Neural progenitor cell (in vitro differentiated cells): ENCODE data around the gene YOD1. TPM values are rescaled to one million over a fixed set of nuclear protein-coding genes. Genes with fewer than 3 reads are reported as not detected.

Experiments used
- DNase-seq: peaks from one replicate; pipeline ENCODE4 v3.0.0-alpha.2; 2016; ENCODE audit warnings: low spot score
- H2AFZ ChIP-seq: fragments of 200-600 bp; sonication (generic); replicated peaks from 2 replicates; pipeline ENCODE4 v1.6.1; 2016; ENCODE audit warnings: antibody characterized with exemption
- H3F3A ChIP-seq: fragments of 200-600 bp; sonication (generic); 2 replicates; pipeline ENCODE4 v1.6.1; 2016; ENCODE audit warnings: antibody characterized with exemption, low read depth
- H3K27ac ChIP-seq: fragments of 200-600 bp; sonication (generic); 2 replicates; pipeline ENCODE4 v1.5.1; 2016; ENCODE audit warnings: mild to moderate bottlenecking
- H3K27me3 ChIP-seq: fragments of 200-600 bp; sonication (generic); 2 replicates; pipeline ENCODE4 v1.6.1; 2016; ENCODE audit warnings: mild to moderate bottlenecking, moderate library complexity
- H3K36me3 ChIP-seq: fragments of 200-600 bp; sonication (generic); 2 replicates; pipeline ENCODE4 v1.5.1; 2016
- H3K4me1 ChIP-seq: fragments of 200-600 bp; sonication (generic); 2 replicates; pipeline ENCODE4 v1.6.1; 2016; ENCODE audit warnings: mixed run types
- H3K4me2 ChIP-seq: fragments of 200-600 bp; sonication (generic); 2 replicates; pipeline ENCODE4 v1.6.1; 2016
- H3K4me3 ChIP-seq: fragments of 200-600 bp; sonication (generic); 2 replicates; pipeline ENCODE4 v1.5.1; 2016
- H3K79me2 ChIP-seq: fragments of 200-600 bp; sonication (generic); 2 replicates; pipeline ENCODE4 v1.6.1; 2016; ENCODE audit warnings: low read depth
- H3K9ac ChIP-seq: fragments of 200-600 bp; sonication (generic); 2 replicates; pipeline ENCODE4 v1.6.1; 2016
- H3K9me3 ChIP-seq: fragments of 200-600 bp; sonication (generic); 2 replicates; pipeline ENCODE4 v1.5.1; 2016; ENCODE audit warnings: low read depth
- H4K20me1 ChIP-seq: fragments of 200-600 bp; sonication (generic); 2 replicates; pipeline ENCODE4 v1.6.1; 2016; ENCODE audit warnings: low read depth
- H3K27ac Mint-ChIP-seq: 3 replicates; pipeline ENCODE4 v1.8.0; 2021; ENCODE audit warnings: mixed read lengths
- H3K27me3 Mint-ChIP-seq: 2 replicates; pipeline ENCODE4 v1.8.0; 2022; ENCODE audit warnings: low read depth, mild to moderate bottlenecking, inconsistent platforms, moderate library complexity, mixed read lengths; ENCODE audit not compliant: insufficient read depth
- H3K36me3 Mint-ChIP-seq: 3 replicates; pipeline ENCODE4 v1.8.0; 2021; ENCODE audit warnings: mixed read lengths
- H3K4me1 Mint-ChIP-seq: 3 replicates; pipeline ENCODE4 v1.8.0; 2021; ENCODE audit warnings: mixed read lengths
- H3K4me3 Mint-ChIP-seq: 3 replicates; pipeline ENCODE4 v1.8.0; 2021; ENCODE audit warnings: mild to moderate bottlenecking, moderate library complexity, mixed read lengths
- H3K9me3 Mint-ChIP-seq: 3 replicates; pipeline ENCODE4 v1.8.0; 2020; ENCODE audit warnings: mixed read lengths
- EZH2 ChIP-seq: fragments of 200-600 bp; sonication (generic); IDR thresholded peaks from 2 replicates; pipeline ENCODE4 v1.6.1; 2017; ENCODE audit warnings: antibody characterized with exemption, mild to moderate bottlenecking, moderate library complexity
- EZH2phosphoT487 ChIP-seq: fragments of 200-600 bp; sonication (generic); IDR thresholded peaks from 2 replicates; pipeline ENCODE4 v1.6.1; 2017; ENCODE audit warnings: antibody characterized with exemption
- total RNA-seq: library from RNA; depleted of rRNA; stranded (reverse); fragments of >200 nt; gene quantifications from 2 replicates; pipeline ENCODE4 v1.2.3, GENCODE V29; 2015; ENCODE audit warnings: low replicate concordance
- TF ChIP-seq, protein P1 (sequence below): fragments of 200-600 bp; sonication (generic); IDR thresholded peaks from 2 replicates; pipeline ENCODE4 v1.5.1; 2017; ENCODE audit warnings: antibody characterized with exemption, mild to moderate bottlenecking

The YOD1 gene
- total RNA-seq, 1 donor from 2014 or later: 27.0 TPM

- no peak overlapping the region for H3K4me3 Mint-ChIP-seq
- no peaks in the 10 kb centered on the region for H4K20me1 ChIP-seq
- H3K4me2 ChIP-seq: no peak overlapping the region
- TF ChIP-seq, protein P1, sequence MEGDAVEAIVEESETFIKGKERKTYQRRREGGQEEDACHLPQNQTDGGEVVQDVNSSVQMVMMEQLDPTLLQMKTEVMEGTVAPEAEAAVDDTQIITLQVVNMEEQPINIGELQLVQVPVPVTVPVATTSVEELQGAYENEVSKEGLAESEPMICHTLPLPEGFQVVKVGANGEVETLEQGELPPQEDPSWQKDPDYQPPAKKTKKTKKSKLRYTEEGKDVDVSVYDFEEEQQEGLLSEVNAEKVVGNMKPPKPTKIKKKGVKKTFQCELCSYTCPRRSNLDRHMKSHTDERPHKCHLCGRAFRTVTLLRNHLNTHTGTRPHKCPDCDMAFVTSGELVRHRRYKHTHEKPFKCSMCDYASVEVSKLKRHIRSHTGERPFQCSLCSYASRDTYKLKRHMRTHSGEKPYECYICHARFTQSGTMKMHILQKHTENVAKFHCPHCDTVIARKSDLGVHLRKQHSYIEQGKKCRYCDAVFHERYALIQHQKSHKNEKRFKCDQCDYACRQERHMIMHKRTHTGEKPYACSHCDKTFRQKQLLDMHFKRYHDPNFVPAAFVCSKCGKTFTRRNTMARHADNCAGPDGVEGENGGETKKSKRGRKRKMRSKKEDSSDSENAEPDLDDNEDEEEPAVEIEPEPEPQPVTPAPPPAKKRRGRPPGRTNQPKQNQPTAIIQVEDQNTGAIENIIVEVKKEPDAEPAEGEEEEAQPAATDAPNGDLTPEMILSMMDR: no peak
- TF ChIP-seq EZH2 (no peak), EZH2phosphoT487 (no peak)
- H3K27me3 Mint-ChIP-seq: peaks cover 6% of the 10 kb centered on the region
- DNase-seq: no peak
- H3K36me3 Mint-ChIP-seq: no peaks in the 10 kb centered on the region
- no peaks in the 10 kb centered on the region for H3K79me2 ChIP-seq
- no peak overlapping the region for H2AFZ ChIP-seq
- no peak overlapping the region for H3K27ac ChIP-seq
- H3K9ac ChIP-seq: no peak overlapping the region
- peaks cover 5% of the 10 kb centered on the region for H3K4me1 Mint-ChIP-seq
- peaks cover 6% of the 10 kb centered on the region for H3K27me3 ChIP-seq
- H3K4me3 ChIP-seq: no peak overlapping the region
- peaks cover 18% of the 10 kb centered on the region for H3K4me1 ChIP-seq
- H3K27ac Mint-ChIP-seq: no peak overlapping the region
- no peaks in the 10 kb centered on the region for H3K36me3 ChIP-seq
- no peaks in the 10 kb centered on the region for H3K9me3 Mint-ChIP-seq
- no peaks in the 10 kb centered on the region for H3K9me3 ChIP-seq
- no peaks in the 10 kb centered on the region for H3F3A ChIP-seq
Measured at GRCh38 chr1:207035877-207036551, 15.0 kb downstream of the YOD1 start.

- H3K36me3 ChIP-seq: no peaks in the 10 kb centered on the region
- H3K9ac ChIP-seq: no peak overlapping the region
- H3K27ac ChIP-seq: no peak overlapping the region
- H3K4me3 ChIP-seq: no peak overlapping the region
- no peak overlapping the region for H2AFZ ChIP-seq
- H3K79me2 ChIP-seq: no peaks in the 10 kb centered on the region
- H3K27me3 Mint-ChIP-seq: peaks cover 6% of the 10 kb centered on the region
- H3K9me3 ChIP-seq: no peaks in the 10 kb centered on the region
- H3K4me1 ChIP-seq: peaks cover 18% of the 10 kb centered on the region
- H3K9me3 Mint-ChIP-seq: no peaks in the 10 kb centered on the region
- no peaks in the 10 kb centered on the region for H3F3A ChIP-seq
- no peak for DNase-seq
- H3K27ac Mint-ChIP-seq: no peak overlapping the region
- no peak overlapping the region for H3K4me3 Mint-ChIP-seq
- no peak overlapping the region for H3K4me2 ChIP-seq
- TF ChIP-seq EZH2 (no peak), EZH2phosphoT487 (no peak)
- TF ChIP-seq, protein P1: no peak
- H3K27me3 ChIP-seq: peaks cover 6% of the 10 kb centered on the region
- H3K4me1 Mint-ChIP-seq: peaks cover 5% of the 10 kb centered on the region
- no peaks in the 10 kb centered on the region for H3K36me3 Mint-ChIP-seq
- no peaks in the 10 kb centered on the region for H4K20me1 ChIP-seq
Measured at GRCh38 chr1:207034998-207035397, 16.0 kb downstream of the YOD1 start.

DNA sequence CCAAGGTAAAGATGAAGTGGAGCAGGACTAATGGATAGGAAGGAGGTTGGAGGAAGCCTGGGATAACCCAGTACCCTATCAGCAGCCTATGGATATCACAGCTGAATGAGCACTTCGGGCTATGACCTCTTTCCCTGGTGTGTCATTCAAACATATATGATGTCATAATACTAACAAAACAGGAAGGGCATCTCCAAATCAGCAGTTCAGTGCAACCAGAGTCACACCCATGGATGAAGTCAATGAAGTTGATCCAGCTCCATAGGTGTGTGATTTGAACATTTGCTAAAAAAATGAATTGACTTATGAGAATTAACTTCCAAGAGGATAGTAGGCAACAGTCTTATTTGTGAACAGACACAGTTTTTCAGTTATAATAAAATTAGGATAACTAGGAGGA is 16.8 kb downstream of the YOD1 start:
- Histone ChIP-seq H2AFZ (no peak overlapping the region), H3F3A (no peaks in the 10 kb centered on the region), H4K20me1 (no peaks in the 10 kb centered on the region), H3K36me3 (no peaks in the 10 kb centered on the region), H3K4me2 (no peak overlapping the region), H3K4me1 (peaks cover 18% of the 10 kb centered on the region), H3K4me3 (no peak overlapping the region), H3K27ac (no peak overlapping the region), H3K9me3 (no peaks in the 10 kb centered on the region), H3K27me3 (peaks cover 6% of the 10 kb centered on the region), H3K9ac (no peak overlapping the region), H3K79me2 (no peaks in the 10 kb centered on the region)
- Mint-ChIP-seq H3K9me3 (no peaks in the 10 kb centered on the region), H3K4me3 (no peak overlapping the region), H3K27ac (no peak overlapping the region), H3K36me3 (no peaks in the 10 kb centered on the region), H3K27me3 (peaks cover 6% of the 10 kb centered on the region), H3K4me1 (peaks cover 5% of the 10 kb centered on the region)
- TF ChIP-seq, protein P1: no peak
- TF ChIP-seq EZH2phosphoT487 (no peak), EZH2 (no peak)
- no peak for DNase-seq
